Hepatocyte (in vitro differentiated cells): ENCODE results near the gene TMEM131L. TPM values are rescaled to one million over a fixed set of nuclear protein-coding genes. Genes with fewer than 3 reads are reported as not detected.

Source experiments
- DNase-seq: peaks from one replicate; pipeline ENCODE4 v3.0.0-alpha.2; 2016; ENCODE audit warnings: low spot score
- H2AFZ ChIP-seq: fragments of 200-600 bp; sonication (generic); 2 replicates; pipeline ENCODE4 v1.6.0; 2016; ENCODE audit warnings: antibody characterized with exemption, mild to moderate bottlenecking
- H3K27ac ChIP-seq: fragments of 200-600 bp; sonication (generic); 2 replicates; pipeline ENCODE4 v1.5.1; 2016; ENCODE audit warnings: mild to moderate bottlenecking
- H3K27me3 ChIP-seq: fragments of 200-600 bp; sonication (generic); 2 replicates; pipeline ENCODE4 v1.6.1; 2016
- H3K36me3 ChIP-seq: fragments of 200-600 bp; sonication (generic); replicated peaks from 2 replicates; pipeline ENCODE4 v1.5.1; 2016; ENCODE audit warnings: low read depth; ENCODE audit not compliant: insufficient read depth
- H3K4me1 ChIP-seq: fragments of 200-600 bp; sonication (generic); 2 replicates; pipeline ENCODE4 v1.5.1; 2016; ENCODE audit warnings: mild to moderate bottlenecking, moderate library complexity; ENCODE audit not compliant: insufficient read depth
- H3K4me2 ChIP-seq: fragments of 200-600 bp; sonication (generic); 2 replicates; pipeline ENCODE4 v1.6.0; 2016
- H3K4me3 ChIP-seq: fragments of 200-600 bp; sonication (generic); 2 replicates; pipeline ENCODE4 v1.5.1; 2016; ENCODE audit warnings: mild to moderate bottlenecking
- H3K79me2 ChIP-seq: fragments of 200-600 bp; sonication (generic); 2 replicates; pipeline ENCODE4 v1.6.0; 2017; ENCODE audit warnings: mild to moderate bottlenecking
- H3K9me2 ChIP-seq: fragments of 200-600 bp; sonication (generic); replicated peaks from 2 replicates; pipeline ENCODE4 v1.6.0; 2017; ENCODE audit warnings: mild to moderate bottlenecking; ENCODE audit not compliant: insufficient read depth
- H3K9me3 ChIP-seq: fragments of 200-600 bp; sonication (generic); 2 replicates; pipeline ENCODE4 v1.5.1; 2016; ENCODE audit warnings: low read depth, mild to moderate bottlenecking
- H4K20me1 ChIP-seq: fragments of 200-600 bp; sonication (generic); 2 replicates; pipeline ENCODE4 v1.6.0; 2016; ENCODE audit warnings: mild to moderate bottlenecking; ENCODE audit not compliant: insufficient read depth, poor library complexity, severe bottlenecking
- EZH2 ChIP-seq: fragments of 200-600 bp; sonication (generic); IDR thresholded peaks from 2 replicates; pipeline ENCODE4 v1.6.1; 2016; ENCODE audit warnings: antibody characterized with exemption, mild to moderate bottlenecking, borderline replicate concordance
- EZH2phosphoT487 ChIP-seq: fragments of 200-600 bp; sonication (generic); IDR thresholded peaks from one replicate; pipeline ENCODE4 v1.6.1; 2018; ENCODE audit warnings: antibody characterized with exemption, mild to moderate bottlenecking, low read depth, moderate library complexity; ENCODE audit not compliant: unreplicated experiment, severe bottlenecking
- WGBS: methylation state at CpG from one replicate; pipeline ENCODE4 v1.1.6; 2016; ENCODE audit warnings: low lambda C conversion rate; ENCODE audit errors: missing lambda C conversion rate; 5-methylcytosine and 5-hydroxymethylcytosine counted together
- polyA plus RNA-seq: library from polyadenylated mRNA; unstranded; fragments of >200 nt; fragmentation: Nextera tagmentation; extraction: Ambion mirVana; gene quantifications from 2 replicates; pipeline ENCODE4 v1.2.1, GENCODE V29; 2016
- total RNA-seq: library from RNA; depleted of rRNA; stranded (reverse); fragments of >200 nt; gene quantifications from 2 replicates; pipeline ENCODE4 v1.2.3, GENCODE V29; 2014
- TF ChIP-seq, protein P1 (sequence below): fragments of 200-600 bp; sonication (generic); IDR thresholded peaks from 2 replicates; pipeline ENCODE4 v1.5.1; 2016; ENCODE audit warnings: antibody characterized with exemption, mild to moderate bottlenecking; ENCODE audit not compliant: poor library complexity

TMEM131L gene
- total and polyA plus RNA-seq, 2 experiments from 2014 or later: 6.3 to 10.5 TPM

DNA sequence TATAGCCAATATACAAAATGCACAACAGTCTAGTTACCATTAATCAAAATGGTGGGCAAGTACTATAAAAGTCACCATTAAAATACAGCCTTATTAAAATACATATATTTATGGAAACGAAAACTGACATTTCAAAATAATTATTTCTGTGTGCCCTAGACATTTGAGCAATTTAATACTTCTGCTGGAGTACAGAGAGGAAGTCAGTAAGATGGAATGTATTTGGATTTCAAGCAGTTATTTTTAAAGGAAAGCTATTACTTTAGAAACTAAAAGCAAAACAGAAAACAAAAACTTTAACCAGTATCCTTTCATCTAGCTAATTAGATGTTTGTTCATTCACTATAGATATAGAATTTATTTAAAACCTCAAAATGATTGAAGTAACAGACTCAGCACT, 180.1 kb downstream of the TMEM131L start:
- Histone ChIP-seq H3K4me2 (no peak overlapping the region), H3K79me2 (no peaks in the 10 kb centered on the region), H3K27me3 (no peaks in the 10 kb centered on the region), H4K20me1 (no peaks in the 10 kb centered on the region), H2AFZ (no peak overlapping the region), H3K9me2 (no peaks in the 10 kb centered on the region), H3K27ac (no peak overlapping the region), H3K36me3 (no peaks in the 10 kb centered on the region), H3K4me1 (no peaks in the 10 kb centered on the region), H3K9me3 (no peaks in the 10 kb centered on the region), H3K4me3 (no peak overlapping the region)
- TF ChIP-seq EZH2 (no peak), EZH2phosphoT487 (no peak)
- TF ChIP-seq, protein P1, sequence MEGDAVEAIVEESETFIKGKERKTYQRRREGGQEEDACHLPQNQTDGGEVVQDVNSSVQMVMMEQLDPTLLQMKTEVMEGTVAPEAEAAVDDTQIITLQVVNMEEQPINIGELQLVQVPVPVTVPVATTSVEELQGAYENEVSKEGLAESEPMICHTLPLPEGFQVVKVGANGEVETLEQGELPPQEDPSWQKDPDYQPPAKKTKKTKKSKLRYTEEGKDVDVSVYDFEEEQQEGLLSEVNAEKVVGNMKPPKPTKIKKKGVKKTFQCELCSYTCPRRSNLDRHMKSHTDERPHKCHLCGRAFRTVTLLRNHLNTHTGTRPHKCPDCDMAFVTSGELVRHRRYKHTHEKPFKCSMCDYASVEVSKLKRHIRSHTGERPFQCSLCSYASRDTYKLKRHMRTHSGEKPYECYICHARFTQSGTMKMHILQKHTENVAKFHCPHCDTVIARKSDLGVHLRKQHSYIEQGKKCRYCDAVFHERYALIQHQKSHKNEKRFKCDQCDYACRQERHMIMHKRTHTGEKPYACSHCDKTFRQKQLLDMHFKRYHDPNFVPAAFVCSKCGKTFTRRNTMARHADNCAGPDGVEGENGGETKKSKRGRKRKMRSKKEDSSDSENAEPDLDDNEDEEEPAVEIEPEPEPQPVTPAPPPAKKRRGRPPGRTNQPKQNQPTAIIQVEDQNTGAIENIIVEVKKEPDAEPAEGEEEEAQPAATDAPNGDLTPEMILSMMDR: no peak
- 70% methylated on average over 1 of the region's 1 CpG for WGBS
- no peak for DNase-seq

DNA sequence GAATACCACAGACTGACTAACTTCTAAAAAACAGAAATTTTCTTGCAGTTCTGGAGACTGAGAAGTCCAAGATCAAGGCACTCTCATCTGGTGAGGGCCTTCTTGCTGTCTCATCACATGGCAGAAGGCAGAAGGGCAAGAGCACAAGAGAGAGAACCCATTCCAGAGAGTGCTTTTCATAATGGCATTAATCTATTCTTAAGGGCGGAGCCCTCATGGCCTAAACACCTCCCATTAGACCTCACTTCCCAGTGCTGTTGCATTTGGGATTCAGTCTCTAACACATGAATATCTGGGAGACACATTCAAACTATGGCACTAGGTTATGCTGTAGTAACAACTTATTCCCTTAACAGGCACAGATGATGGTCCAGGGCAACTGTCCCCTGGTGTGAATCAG, 180.8 kb downstream of the TMEM131L start:
- TF ChIP-seq EZH2phosphoT487 (no peak), EZH2 (no peak)
- TF ChIP-seq, protein P1: no peak

DNA sequence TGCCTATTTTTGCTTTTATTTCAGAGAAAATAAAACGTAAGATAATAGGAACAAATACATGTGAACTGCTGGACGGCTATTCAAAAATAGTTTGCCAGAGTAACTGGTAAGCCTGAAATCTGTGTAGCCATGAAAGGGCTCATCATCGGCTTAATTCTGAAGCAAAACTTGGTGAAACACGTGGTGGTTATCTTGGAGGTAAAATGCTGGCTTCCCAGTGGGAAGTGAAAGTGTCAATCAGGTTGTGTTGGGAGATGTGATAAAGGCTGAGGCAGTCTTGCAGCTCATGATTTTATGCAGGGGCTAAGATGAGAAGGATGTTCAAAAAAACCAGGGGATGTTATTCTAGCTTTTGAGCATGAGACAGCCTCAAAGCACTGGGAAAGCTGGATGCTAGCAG, 181.8 kb downstream of the TMEM131L start:
- Histone ChIP-seq H4K20me1 (no peaks in the 10 kb centered on the region), H3K27ac (no peak overlapping the region), H3K27me3 (no peaks in the 10 kb centered on the region), H3K9me2 (no peaks in the 10 kb centered on the region), H3K9me3 (no peaks in the 10 kb centered on the region), H3K4me3 (no peak overlapping the region), H3K4me1 (no peaks in the 10 kb centered on the region), H2AFZ (no peak overlapping the region), H3K79me2 (no peaks in the 10 kb centered on the region), H3K4me2 (no peak overlapping the region), H3K36me3 (no peaks in the 10 kb centered on the region)
- TF ChIP-seq, protein P1: no peak
- no peak for TF ChIP-seq EZH2
- TF ChIP-seq EZH2phosphoT487: no peak
- 67% methylated on average over 4 of the region's 4 CpGs for WGBS
- DNase-seq: no peak

More for the DNA sequence above, 180.8 kb downstream of the TMEM131L start:
- no peak overlapping the region for H3K4me3 ChIP-seq
- H2AFZ ChIP-seq: no peak overlapping the region
- no peak for DNase-seq
- H3K4me2 ChIP-seq: no peak overlapping the region
- no peak overlapping the region for H3K27ac ChIP-seq
- no peaks in the 10 kb centered on the region for H3K27me3 ChIP-seq
- no peaks in the 10 kb centered on the region for H3K36me3 ChIP-seq
- no peaks in the 10 kb centered on the region for H3K4me1 ChIP-seq
- no peaks in the 10 kb centered on the region for H3K9me3 ChIP-seq
- H3K79me2 ChIP-seq: no peaks in the 10 kb centered on the region
- no peaks in the 10 kb centered on the region for H3K9me2 ChIP-seq
- WGBS: 93% methylated on average over 1 of the region's 1 CpG
- no peaks in the 10 kb centered on the region for H4K20me1 ChIP-seq

DNA sequence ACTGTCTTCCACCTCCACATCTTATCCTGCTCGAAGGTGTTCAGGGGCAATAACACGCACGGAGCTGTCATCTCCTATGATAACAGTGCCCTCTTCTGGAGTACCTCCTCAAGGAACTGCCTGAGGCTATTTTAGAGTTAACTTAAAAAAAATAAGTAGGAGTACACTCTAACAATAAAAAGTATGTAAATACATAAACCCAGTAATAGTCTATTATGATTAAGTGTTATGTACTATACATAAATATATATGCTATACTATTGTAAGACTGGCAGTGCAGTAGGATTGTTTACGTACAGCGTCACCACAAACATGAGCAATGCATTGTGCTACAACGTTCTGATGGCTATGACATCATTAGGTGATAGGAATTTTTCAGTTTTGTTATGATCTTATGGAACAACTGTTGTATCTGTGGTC, 183.4 kb downstream of the TMEM131L start:
- DNase-seq: peak; percentile 38
- H3K4me3 ChIP-seq: no peak overlapping the region
- H3K27ac ChIP-seq: no peak overlapping the region
- H3K36me3 ChIP-seq: no peaks in the 10 kb centered on the region
- H2AFZ ChIP-seq: no peak overlapping the region
- TF ChIP-seq EZH2phosphoT487: no peak
- TF ChIP-seq, protein P1: no peak
- no peak overlapping the region for H3K4me2 ChIP-seq
- WGBS: 49% methylated on average over 6 of the region's 6 CpGs
- no peaks in the 10 kb centered on the region for H4K20me1 ChIP-seq
- no peaks in the 10 kb centered on the region for H3K4me1 ChIP-seq
- no peaks in the 10 kb centered on the region for H3K27me3 ChIP-seq
- no peaks in the 10 kb centered on the region for H3K9me3 ChIP-seq
- H3K79me2 ChIP-seq: no peaks in the 10 kb centered on the region
- no peaks in the 10 kb centered on the region for H3K9me2 ChIP-seq
